Mesodermal cell (in vitro differentiated cells): Measurements from ENCODE around the gene IFI27L2. TPM values are rescaled to one million over a fixed set of nuclear protein-coding genes. Genes with fewer than 3 reads are reported as not detected.

ENCODE experiments used
- H3K27ac ChIP-seq: 2 replicates; pipeline ENCODE4 v1.7.0; 2013; ENCODE audit warnings: mild to moderate bottlenecking, low read depth, low read length, moderate library complexity; ENCODE audit not compliant: severe bottlenecking
- H3K36me3 ChIP-seq: 2 replicates; pipeline ENCODE4 v1.7.1; 2013; ENCODE audit warnings: mild to moderate bottlenecking, low read length, moderate library complexity; ENCODE audit not compliant: control insufficient read depth, insufficient read depth
- H3K4me1 ChIP-seq: one replicate; pipeline ENCODE4 v1.7.1; 2013; ENCODE audit warnings: mild to moderate bottlenecking, low read length; ENCODE audit not compliant: insufficient read depth, control insufficient read depth, poor library complexity, severe bottlenecking
- H3K4me3 ChIP-seq: 2 replicates; pipeline ENCODE4 v1.7.0; 2013; ENCODE audit warnings: low read length, control low read depth, mild to moderate bottlenecking; ENCODE audit not compliant: insufficient read depth, poor library complexity, severe bottlenecking; ENCODE audit errors: extremely low read depth
- H3K9me3 ChIP-seq: 2 replicates; pipeline ENCODE4 v1.7.1; 2013; ENCODE audit warnings: mild to moderate bottlenecking, low read length, moderate library complexity; ENCODE audit not compliant: control insufficient read depth
- WGBS, 2 experiments: methylation state at CpG; one replicate each; pipeline ENCODE4 v1.1.5; 2013; ENCODE audit warnings: missing lambda C conversion rate in 2 of 2; ENCODE audit not compliant: insufficient coverage in 2 of 2; 5-methylcytosine and 5-hydroxymethylcytosine counted together
- polyA plus RNA-seq, 2 experiments: library from polyadenylated mRNA; stranded (reverse); fragments of 50-300 nt; gene quantifications; one replicate each; pipeline ENCODE4 v1.2.3, GENCODE V29; 2013

Gene IFI27L2, protein sequence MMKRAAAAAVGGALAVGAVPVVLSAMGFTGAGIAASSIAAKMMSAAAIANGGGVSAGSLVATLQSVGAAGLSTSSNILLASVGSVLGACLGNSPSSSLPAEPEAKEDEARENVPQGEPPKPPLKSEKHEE
- 71.1 TPM for polyA plus RNA-seq (2013, experiment 1 of 2)
- polyA plus RNA-seq (2013, experiment 2 of 2): 67.9 TPM

DNA sequence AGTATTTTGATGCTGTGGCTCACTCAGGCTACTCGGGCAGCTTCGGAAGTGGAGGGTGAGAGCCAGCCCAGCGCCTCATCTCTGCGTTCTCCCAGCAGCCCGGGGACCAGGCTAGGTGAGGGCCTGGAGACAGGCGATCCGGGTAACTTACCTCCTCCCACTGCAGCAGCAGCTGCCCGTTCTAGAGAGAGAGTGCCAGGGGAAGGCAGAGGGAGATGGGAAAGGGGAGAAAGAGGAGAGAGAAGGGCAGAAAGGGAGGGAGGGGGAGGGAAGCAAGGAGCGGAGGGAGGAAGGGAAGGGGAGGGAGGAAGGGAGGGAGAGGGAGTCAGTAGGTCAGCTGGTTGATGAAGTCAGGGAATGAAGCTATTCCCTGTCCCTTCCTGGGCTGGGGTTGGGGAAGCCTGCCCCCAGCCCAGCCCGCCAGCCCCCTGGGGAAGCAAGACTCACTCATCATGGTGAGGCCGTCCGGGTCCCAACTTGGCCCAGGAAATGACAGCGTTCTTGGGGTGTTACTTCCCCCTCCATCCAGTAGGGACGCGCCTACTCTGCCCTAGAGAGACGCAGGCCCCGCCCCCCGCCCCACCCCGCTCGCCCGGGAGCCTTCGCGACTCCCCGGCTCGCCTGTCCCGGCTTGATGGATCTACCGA, at the start of gene IFI27L2:
TSS of gene IFI27L2 (minus strand) at position 494 of the 647 bp plus-strand sequence. CDS start at position 454, 40 bp downstream.
- H3K36me3 ChIP-seq: no peaks in the 10 kb centered on the region
- peak within 1 kb of the TSS; percentile 55 for H3K27ac ChIP-seq
- WGBS, 2 experiments: 2 to 3% methylated on average over 14 to 19 of the region's 27 CpGs
- no peaks in the 10 kb centered on the region for H3K4me1 ChIP-seq
- H3K9me3 ChIP-seq: no peaks in the 10 kb centered on the region
- peak within 1 kb of the TSS; percentile 47 for H3K4me3 ChIP-seq

DNA sequence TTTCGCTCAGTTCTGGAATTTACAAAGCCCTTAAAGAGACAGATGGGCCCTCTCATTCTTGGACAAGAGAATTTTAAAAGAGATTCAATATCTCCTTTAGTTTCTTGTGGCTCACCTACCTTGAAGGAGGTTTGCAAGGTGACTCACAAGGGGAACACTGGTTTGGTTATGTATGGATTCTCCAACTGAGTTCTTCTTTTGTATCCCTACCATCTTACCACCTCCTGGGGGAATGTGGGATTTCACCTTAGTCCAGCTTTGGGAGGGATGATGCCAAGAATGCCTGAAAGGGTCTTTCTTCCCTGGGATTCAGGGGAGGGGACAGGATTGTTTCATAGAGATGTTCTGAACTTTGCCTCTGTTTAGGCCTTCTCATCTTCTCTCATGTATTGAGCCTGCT, 48.4 kb upstream of the IFI27L2 start:
- Histone ChIP-seq H3K27ac (no peak overlapping the region), H3K4me1 (no peaks in the 10 kb centered on the region), H3K36me3 (no peaks in the 10 kb centered on the region), H3K4me3 (no peak overlapping the region), H3K9me3 (no peaks in the 10 kb centered on the region)
- no CpG with 5 or more reads among the region's 1 CpG for WGBS, 2 experiments

DNA sequence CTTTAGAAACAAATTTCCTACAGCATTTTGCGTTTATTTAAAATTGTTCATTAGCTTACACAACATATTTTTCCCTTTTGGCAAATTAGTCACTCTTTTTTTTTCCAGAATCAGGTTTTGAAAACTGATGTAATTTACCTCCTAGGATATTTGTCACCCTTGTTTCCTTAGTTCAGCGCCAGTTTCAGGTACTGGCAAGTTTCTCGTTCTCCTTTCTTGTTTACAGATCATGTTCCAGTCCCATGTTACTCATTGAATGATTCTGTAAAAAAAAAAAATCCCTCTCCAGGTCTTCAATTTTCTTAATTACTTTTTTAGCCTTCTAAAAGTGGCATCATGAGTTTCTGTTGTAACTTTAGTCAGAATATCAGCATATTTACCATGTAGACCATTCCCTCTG, 47.4 kb upstream of the IFI27L2 start:
- no peaks in the 10 kb centered on the region for H3K36me3 ChIP-seq
- no peak overlapping the region for H3K4me3 ChIP-seq
- 84 to 90% methylated on average over 2 to 3 of the region's 3 CpGs for WGBS, 2 experiments

DNA sequence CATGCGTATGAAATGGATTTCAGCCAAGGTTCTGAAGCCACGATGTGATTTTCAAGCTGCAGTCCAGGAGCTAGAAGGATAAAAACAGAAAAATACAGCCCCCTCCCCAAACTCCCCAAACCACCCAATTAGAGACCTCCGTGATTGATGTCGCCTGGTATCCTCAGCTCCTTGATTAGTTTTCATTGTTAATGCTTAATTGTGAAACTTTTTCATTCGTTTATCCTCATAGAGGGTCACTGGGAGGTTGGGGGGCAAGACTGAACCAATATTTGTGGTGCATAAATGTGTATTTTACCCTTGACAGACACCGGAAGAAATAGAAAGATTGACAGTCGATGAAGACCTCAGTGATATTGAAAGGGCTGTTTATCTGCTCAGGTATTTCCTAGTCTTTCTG, 46.3 kb upstream of the IFI27L2 start:
- H3K4me3 ChIP-seq: no peak overlapping the region
- no peaks in the 10 kb centered on the region for H3K9me3 ChIP-seq
- H3K27ac ChIP-seq: no peak overlapping the region

More for the DNA sequence above, 47.4 kb upstream of the IFI27L2 start:
- H3K4me1 ChIP-seq: no peaks in the 10 kb centered on the region
- no peak overlapping the region for H3K27ac ChIP-seq
- no peaks in the 10 kb centered on the region for H3K9me3 ChIP-seq

DNA sequence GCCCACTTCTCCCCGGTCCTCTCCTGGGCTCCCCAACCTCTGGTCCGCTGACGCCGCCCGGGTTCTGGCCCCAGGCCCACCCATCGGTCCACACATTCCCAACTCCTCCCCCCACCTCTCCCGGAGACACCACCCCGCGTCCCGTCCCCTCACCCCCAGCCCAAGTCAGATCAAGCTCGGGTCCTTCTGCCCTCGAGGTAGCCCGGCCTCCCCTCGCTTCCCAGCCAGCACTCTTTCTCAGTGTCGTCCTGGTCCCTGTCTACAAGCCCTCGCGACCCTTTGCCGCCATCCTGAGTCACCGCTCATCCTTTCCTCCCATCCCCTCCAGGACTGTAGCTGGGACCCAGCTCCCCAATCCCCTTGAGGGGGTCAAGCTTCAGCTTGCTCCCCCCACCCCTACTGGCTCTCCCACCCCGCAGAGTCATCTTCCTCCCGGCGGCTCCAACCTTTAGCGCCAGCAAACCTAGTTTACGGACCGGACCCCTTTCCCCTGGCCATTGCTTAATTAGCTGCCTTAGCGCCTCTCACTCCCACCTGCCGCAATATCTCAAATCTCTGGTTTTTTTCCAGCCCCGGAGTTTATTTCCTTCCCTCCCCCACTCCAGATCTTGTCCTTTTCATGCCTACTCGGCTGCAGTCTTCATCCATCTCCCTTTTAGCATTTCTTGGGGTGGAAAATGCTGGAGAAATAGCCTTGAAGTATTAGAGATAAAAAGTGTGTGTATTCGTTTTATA, 45.8 kb upstream of the IFI27L2 start:
- peak overlapping the region; percentile 54 for H3K4me3 ChIP-seq
- H3K27ac ChIP-seq: no peak overlapping the region
- 1 to 5% methylated on average over 11 to 26 of the region's 30 CpGs for WGBS, 2 experiments
- H3K36me3 ChIP-seq: no peaks in the 10 kb centered on the region
- no peaks in the 10 kb centered on the region for H3K9me3 ChIP-seq
- no peaks in the 10 kb centered on the region for H3K4me1 ChIP-seq

More for the DNA sequence above, 46.3 kb upstream of the IFI27L2 start:
- H3K4me1 ChIP-seq: no peaks in the 10 kb centered on the region
- no peaks in the 10 kb centered on the region for H3K36me3 ChIP-seq
- WGBS, 2 experiments: 36 to 54% methylated on average over 3 to 4 of the region's 7 CpGs

DNA sequence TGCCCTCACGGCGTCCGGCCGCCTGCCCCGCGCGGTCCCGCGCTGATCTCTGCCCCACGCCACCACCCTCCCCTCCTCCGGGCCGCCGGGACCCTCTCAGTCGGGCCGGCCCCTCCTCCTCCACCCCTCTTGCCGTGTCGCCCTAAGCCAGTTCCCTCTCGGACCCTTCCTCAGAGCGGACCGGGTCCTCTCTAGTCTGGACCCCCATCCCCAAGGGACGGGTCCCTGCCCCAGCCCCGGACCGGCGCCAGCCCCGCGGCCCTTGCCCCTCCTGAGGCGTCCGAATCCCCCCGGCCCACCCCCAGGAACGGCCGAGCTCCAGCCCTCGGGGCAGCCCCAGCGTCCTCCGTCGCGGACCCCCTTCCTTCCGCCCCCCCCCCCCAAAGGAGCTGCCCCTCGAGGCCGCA, 45.2 kb upstream of the IFI27L2 start:
- H3K4me3 ChIP-seq: peak overlapping the region; percentile 54
- no peak overlapping the region for H3K27ac ChIP-seq
- no peaks in the 10 kb centered on the region for H3K36me3 ChIP-seq
- WGBS, 2 experiments: 0% methylated on average over 2 to 26 of the region's 39 CpGs
- no peaks in the 10 kb centered on the region for H3K4me1 ChIP-seq
- H3K9me3 ChIP-seq: no peaks in the 10 kb centered on the region

DNA sequence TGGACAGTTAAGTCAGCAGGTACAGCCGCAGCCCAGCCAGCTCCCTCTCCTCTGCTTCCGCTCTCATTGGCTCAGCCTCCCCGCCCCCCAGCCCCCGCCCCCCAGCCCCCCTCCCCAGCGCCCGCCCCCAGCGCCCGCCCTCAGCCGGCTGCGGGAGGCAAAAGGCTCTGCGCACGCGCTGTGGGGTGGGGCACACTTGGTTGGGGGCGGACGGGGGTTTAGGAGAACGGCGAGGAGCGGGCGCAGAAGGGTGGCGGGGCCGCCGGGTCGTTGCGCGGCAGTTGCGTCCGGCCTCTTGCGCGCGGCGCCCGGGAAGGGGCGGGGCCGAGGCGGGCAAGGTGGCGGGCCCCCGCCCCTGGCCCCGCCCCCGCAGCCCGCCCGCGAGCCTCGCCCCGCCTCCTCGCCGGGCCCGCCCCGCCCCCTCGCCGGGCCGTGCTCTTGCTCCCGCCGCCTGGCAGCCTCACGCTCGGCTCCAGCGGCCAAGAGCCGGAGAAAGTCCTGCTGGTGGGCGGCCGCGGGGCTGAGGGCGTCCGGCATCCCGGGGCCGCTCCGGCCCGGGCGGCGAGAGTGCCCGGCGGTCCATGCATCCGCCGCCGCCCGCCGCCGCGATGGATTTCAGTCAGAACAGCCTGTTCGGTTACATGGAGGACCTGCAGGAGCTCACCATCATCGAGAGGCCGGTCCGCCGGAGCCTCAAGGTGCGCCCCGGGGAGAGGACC, 44.6 kb upstream of the IFI27L2 start, which contains the start of gene PPP4R4:
TSS of gene PPP4R4 (plus strand) at position 438 of the 719 bp plus-strand sequence. CDS start at position 582, 144 bp downstream.
- Histone ChIP-seq H3K9me3 (no peaks in the 10 kb centered on the region), H3K36me3 (no peaks in the 10 kb centered on the region), H3K27ac (peak within 1 kb of the TSS; percentile 63), H3K4me1 (no peaks in the 10 kb centered on the region), H3K4me3 (peak within 1 kb of the TSS; percentile 59)
- WGBS, 2 experiments: 1% methylated on average over 40 to 51 of the region's 84 CpGs

DNA sequence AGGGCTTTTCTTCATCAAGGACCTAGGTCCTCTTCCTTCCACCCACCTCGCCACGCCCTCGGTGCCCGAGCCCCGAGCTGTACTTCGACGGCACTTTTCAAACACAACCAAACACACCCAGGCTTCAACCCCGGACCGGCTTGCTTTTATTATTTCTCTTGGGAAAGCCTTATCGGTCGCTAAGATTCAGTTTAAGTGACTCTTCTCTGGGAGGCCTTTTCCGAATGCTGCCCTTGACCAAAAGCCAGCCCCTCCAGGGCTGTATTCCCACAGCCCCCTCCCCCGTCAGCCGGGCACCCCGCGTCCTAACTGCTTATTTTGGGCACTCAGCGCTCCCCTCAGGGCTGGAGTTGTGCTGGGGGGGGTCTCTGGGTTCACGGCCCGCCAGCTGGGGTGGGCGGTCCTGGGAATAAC, 44.1 kb upstream of the IFI27L2 start:
- H3K9me3 ChIP-seq: no peaks in the 10 kb centered on the region
- H3K36me3 ChIP-seq: no peaks in the 10 kb centered on the region
- H3K4me1 ChIP-seq: no peaks in the 10 kb centered on the region
- H3K27ac ChIP-seq: peak overlapping the region; percentile 63
- 11 to 17% methylated on average over 5 to 13 of the region's 20 CpGs for WGBS, 2 experiments
- H3K4me3 ChIP-seq: peak overlapping the region; percentile 59

DNA sequence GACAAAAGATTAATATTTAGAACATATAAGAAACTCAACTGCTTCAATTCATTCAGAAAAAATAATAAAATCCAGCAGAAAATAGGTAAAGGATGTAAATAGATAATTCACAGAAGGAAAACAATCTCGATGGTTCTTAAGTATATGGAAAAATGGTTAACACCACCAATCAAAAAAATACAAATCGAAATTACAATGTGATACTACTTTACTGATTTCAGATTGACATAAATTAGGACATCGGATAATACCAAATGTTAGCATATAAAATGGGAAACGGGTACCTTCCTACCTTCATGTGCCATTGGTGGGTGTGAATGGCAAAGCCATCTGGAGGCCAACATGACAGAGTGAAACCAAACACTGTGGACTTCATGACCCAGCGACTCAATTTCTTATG, 43.1 kb upstream of the IFI27L2 start:
- H3K4me3 ChIP-seq: no peak overlapping the region
- 100% methylated on average over 2 of the region's 5 CpGs; no CpG with 5 or more reads in 1 of the 2 experiments for WGBS, 2 experiments
- no peaks in the 10 kb centered on the region for H3K36me3 ChIP-seq
- no peaks in the 10 kb centered on the region for H3K4me1 ChIP-seq
- no peaks in the 10 kb centered on the region for H3K9me3 ChIP-seq
- H3K27ac ChIP-seq: no peak overlapping the region

DNA sequence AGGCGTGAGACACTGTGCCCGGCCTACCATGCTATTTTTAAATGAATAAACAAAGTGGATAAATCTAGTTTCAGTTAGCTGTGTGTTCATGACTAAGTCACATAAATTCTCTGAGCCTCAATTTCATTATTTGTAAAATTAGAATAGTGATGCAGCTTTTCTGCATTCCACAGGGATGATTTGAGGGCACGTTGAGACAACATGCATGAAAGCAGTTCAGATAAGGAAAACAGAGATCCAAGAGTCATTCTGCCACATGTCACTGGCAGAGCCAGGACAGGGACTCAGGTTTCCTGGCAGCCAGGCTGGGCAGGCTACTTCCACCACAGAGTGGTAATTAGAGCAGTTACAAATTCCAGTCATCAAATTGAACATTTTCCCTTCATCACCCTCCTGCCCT, 41.8 kb upstream of the IFI27L2 start:
- H3K4me3 ChIP-seq: no peak overlapping the region
- H3K36me3 ChIP-seq: no peaks in the 10 kb centered on the region
- WGBS, 2 experiments: 78 to 79% methylated on average over 2 to 3 of the region's 3 CpGs
- no peaks in the 10 kb centered on the region for H3K4me1 ChIP-seq
- H3K27ac ChIP-seq: no peak overlapping the region
- no peaks in the 10 kb centered on the region for H3K9me3 ChIP-seq
